ENCODE measurements around the gene POLR2A. TPM values are rescaled to one million over a fixed set of nuclear protein-coding genes. Genes with fewer than 3 reads are reported as not detected.

Gene POLR2A
- total and polyA plus RNA-seq, 2 of the 13 experiments (the other 11 are each of a cell fraction or from before 2014, with no cell fraction given): 17.8 to 18.3 TPM

DNA sequence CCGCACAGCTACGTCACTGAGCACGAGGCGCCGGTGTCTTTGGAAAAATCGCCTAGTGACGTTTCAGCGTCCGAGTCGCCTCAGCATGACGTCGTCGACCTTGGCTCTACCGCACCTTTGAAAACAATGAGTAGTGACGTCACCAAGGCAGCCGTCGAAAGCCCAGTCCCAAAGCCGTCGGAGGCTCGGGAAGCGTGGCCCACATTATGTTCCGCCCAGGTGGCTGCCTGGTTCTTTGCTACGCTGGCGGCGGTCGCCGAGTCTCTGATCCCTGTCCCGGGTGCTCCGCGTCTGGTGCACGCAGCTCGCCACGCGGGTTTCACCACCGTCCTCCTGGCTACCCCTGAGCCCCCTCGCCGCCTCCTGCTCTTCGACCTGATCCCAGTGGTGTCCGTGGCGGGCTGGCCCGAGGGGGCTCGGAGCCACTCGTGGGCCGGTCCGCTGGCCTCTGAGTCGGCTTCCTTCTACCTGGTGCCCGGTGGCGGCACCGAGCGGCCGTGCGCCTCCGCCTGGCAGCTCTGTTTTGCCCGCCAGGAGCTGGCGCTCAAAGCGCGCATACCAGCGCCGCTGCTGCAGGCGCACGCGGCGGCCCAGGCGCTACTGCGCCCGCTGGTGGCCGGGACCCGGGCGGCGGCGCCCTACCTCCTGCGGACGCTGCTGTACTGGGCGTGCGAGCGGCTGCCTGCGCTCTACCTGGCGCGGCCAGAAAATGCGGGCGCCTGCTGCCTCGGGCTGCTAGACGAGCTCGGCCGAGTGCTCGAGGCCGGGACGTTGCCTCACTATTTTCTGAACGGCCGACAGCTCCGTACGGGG, 47.4 kb upstream of the POLR2A start (continued):
- TF ChIP-seq, protein P1, sequence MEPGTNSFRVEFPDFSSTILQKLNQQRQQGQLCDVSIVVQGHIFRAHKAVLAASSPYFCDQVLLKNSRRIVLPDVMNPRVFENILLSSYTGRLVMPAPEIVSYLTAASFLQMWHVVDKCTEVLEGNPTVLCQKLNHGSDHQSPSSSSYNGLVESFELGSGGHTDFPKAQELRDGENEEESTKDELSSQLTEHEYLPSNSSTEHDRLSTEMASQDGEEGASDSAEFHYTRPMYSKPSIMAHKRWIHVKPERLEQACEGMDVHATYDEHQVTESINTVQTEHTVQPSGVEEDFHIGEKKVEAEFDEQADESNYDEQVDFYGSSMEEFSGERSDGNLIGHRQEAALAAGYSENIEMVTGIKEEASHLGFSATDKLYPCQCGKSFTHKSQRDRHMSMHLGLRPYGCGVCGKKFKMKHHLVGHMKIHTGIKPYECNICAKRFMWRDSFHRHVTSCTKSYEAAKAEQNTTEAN (CRISPR knock-in tag; conservative IDR thresholded peaks at IDR 0.05): 0 out of 2 replicates have a peak, but pooled peaks have one; percentile 25
- TF ChIP-seq ZNF772 (CRISPR knock-in tag; IDR thresholded peaks at IDR 0.05) (no peak), MAX (IDR thresholded peaks at IDR 0.05) (peak; percentile 74), PAX8 (CRISPR knock-in tag; IDR thresholded peaks at IDR 0.05; ENCODE audit: borderline replicate concordance) (no peak), NR0B2 (CRISPR knock-in tag; IDR thresholded peaks at IDR 0.05) (0 out of 2 replicates have a peak, but pooled peaks have one; percentile 43), ZBTB38 (CRISPR knock-in tag; IDR thresholded peaks at IDR 0.05) (peak; percentile 34), RAD21 (CRISPR knock-in tag; IDR thresholded peaks at IDR 0.05) (peak; percentile 96), SMAD1 (CRISPR knock-in tag; IDR thresholded peaks at IDR 0.05; ENCODE audit: borderline replicate concordance, low read depth) (no peak), THAP11 (CRISPR knock-in tag; IDR thresholded peaks at IDR 0.05) (peak; percentile 62), MYPOP (CRISPR knock-in tag; IDR thresholded peaks at IDR 0.05) (peak; percentile 90), CCDC6 (CRISPR knock-in tag; IDR thresholded peaks at IDR 0.05) (0 out of 2 replicates have a peak, but pooled peaks have one; percentile 54), TEAD3 (CRISPR knock-in tag; optimal IDR thresholded peaks at IDR 0.05; ENCODE audit: borderline replicate concordance) (peak; percentile 78), CTCF (CRISPR knock-in tag; IDR thresholded peaks at IDR 0.05) (peak; percentile 81), HNRNPLL (IDR thresholded peaks at IDR 0.05; ENCODE audit: low read depth, low read length, poor library complexity, severe bottlenecking) (peak; percentile 75), ZNF747 (CRISPR knock-in tag; IDR thresholded peaks at IDR 0.05; ENCODE audit: borderline replicate concordance) (no peak), KMT2A (CRISPR knock-in tag; IDR thresholded peaks at IDR 0.05) (peak; percentile 21; the same call in 1 of the 2 replicates), RFXAP (CRISPR knock-in tag; IDR thresholded peaks at IDR 0.05; ENCODE audit: borderline replicate concordance) (no peak), ZNF770 (CRISPR knock-in tag; IDR thresholded peaks at IDR 0.05) (peak; percentile 50; the same call in 1 of the 2 replicates)
- TF ChIP-seq, protein P2, sequence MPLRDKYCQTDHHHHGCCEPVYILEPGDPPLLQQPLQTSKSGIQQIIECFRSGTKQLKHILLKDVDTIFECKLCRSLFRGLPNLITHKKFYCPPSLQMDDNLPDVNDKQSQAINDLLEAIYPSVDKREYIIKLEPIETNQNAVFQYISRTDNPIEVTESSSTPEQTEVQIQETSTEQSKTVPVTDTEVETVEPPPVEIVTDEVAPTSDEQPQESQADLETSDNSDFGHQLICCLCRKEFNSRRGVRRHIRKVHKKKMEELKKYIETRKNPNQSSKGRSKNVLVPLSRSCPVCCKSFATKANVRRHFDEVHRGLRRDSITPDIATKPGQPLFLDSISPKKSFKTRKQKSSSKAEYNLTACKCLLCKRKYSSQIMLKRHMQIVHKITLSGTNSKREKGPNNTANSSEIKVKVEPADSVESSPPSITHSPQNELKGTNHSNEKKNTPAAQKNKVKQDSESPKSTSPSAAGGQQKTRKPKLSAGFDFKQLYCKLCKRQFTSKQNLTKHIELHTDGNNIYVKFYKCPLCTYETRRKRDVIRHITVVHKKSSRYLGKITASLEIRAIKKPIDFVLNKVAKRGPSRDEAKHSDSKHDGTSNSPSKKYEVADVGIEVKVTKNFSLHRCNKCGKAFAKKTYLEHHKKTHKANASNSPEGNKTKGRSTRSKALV (CRISPR knock-in tag; IDR thresholded peaks at IDR 0.05): peak; percentile 81

All from HepG2 (cell line).